Adrenal gland (tissue), 5 donors: Measurements from ENCODE around the gene MSX2.

Source experiments
- POLR2A ChIP-seq, 2 donors: fragments of 450-650 bp; IDR thresholded peaks; one replicate each; pipeline ENCODE4 v1.6.1; 2017; ENCODE audit warnings: antibody characterized with exemption in 2 of 2, mild to moderate bottlenecking in 2 of 2, moderate library complexity in 1 of 2
- TF ChIP-seq, protein P1 (sequence below), 6 experiments: fragments of 450-650 bp in 4 of 6; fragments of 200-600 bp in 2 of 6; sonication (generic) in 1 of 6; IDR thresholded peaks; 1 replicate in 5 of 6; 2 replicates in 1 of 6; pipeline versions ENCODE4 v1.5.1 to v1.8.0; 2016 to 2021; ENCODE audit warnings: antibody characterized with exemption in 6 of 6, mild to moderate bottlenecking in 2 of 6, moderate library complexity in 1 of 6
- donor health status: DM: no; HTN: no; CAD: no.

DNA sequence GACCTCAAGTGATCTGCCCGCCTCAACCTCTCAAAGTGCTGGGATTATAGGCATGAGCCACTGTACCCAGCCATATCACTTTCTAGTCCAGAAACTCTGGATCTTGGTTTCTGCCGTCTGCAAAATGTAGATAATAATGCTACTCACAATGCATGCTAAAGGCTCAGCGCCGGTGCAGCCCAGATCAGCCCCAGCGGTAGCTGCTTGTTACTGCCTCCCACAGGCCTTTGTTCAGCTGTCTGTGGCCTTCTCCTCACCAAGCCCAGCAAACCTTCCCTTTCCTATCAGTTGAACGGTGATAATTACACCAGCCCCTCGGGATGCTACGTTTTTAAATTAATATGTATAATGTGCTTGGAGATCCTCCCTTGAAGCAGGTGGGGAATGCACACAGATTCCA is 26.2 kb upstream of the MSX2 start:
- TF ChIP-seq, protein P1, sequence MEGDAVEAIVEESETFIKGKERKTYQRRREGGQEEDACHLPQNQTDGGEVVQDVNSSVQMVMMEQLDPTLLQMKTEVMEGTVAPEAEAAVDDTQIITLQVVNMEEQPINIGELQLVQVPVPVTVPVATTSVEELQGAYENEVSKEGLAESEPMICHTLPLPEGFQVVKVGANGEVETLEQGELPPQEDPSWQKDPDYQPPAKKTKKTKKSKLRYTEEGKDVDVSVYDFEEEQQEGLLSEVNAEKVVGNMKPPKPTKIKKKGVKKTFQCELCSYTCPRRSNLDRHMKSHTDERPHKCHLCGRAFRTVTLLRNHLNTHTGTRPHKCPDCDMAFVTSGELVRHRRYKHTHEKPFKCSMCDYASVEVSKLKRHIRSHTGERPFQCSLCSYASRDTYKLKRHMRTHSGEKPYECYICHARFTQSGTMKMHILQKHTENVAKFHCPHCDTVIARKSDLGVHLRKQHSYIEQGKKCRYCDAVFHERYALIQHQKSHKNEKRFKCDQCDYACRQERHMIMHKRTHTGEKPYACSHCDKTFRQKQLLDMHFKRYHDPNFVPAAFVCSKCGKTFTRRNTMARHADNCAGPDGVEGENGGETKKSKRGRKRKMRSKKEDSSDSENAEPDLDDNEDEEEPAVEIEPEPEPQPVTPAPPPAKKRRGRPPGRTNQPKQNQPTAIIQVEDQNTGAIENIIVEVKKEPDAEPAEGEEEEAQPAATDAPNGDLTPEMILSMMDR (IDR thresholded peaks at IDR 0.05) = no peak
- no peak for TF ChIP-seq POLR2A (IDR thresholded peaks at IDR 0.05)
